ENCODE results near the gene SELENBP1. TPM values are rescaled to one million over a fixed set of nuclear protein-coding genes. Genes with fewer than 3 reads are reported as not detected.

SELENBP1 gene
- 11.2 and 14.6 TPM in 2 replicates for total RNA-seq

DNA sequence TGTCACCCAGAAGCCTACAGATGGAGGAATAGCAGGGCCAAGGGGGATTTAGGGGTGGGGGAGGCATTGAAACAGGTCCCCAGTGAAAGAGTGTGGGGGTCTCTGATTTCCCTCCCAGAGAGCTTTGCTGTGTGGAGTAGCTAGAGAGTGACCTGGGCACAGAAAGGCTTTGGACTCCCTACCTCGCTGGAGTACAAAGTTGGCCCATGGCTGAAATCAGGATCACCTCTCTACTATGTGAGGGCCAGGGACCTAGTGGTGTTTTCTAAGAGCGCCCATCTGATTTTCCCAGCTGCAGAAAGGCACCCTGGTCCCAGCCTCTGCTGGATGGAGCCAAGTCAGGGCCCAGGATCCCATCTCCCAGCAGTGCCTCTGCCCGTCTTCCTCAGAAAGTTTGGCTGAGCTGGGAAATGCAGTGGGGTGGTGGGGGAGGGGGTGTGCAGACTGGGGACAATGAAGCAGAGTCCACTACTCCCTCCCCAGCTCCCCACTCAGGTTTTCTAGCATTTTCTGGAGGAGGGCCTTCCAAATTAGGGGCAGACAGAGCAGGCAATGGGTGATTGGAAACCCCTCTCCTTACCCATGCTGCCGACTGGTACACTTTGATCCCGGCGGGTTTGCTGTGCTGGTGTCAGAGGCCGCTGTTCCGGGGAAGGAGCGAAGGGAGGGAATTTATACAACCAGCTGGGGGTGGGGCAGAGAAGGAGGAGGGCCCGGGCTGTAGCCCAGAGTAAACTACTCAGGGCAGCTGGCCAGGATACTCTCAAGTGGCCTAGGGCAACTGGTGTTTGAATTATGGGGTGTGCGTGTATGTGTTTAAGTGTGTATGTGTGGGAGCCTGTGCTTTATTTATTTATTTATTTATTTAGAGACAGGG, at the start of gene SELENBP1:
SELENBP1 (minus strand) TSS at position 648 of the 877 bp plus-strand sequence; CDS start at position 584, 64 bp downstream.

DNA sequence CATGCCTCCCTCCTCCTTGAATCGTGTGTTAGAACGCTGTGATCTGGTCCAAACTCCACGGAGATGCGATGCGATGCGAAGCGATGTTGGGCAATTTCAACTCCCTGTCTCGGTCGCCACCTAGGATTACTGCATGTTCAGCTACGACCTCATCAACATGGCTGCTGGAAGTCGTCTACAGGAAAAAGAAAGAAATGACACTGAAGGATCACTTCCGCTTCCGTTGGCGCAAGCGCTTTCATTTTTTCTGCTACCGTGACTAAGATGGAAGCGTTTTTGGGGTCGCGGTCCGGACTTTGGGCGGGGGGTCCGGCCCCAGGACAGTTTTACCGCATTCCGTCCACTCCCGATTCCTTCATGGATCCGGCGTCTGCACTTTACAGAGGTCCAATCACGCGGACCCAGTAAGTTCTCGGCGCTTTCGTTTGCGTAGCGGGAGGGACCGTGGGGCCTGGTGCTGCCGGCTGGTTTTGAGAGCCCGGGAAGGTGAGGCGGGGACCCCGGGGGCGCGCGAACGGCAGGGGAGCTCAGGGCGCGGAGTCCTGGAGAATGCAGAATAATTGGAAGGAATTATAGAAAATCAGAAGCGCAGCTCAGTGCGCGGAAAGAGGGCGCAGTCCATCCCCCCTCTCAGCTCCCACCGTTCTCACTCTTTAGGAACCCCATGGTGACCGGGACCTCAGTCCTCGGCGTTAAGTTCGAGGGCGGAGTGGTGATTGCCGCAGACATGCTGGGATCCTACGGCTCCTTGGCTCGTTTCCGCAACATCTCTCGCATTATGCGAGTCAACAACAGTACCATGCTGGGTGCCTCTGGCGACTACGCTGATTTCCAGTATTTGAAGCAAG, 27.0 kb upstream of the SELENBP1 start, which contains the start of gene PSMB4:
PSMB4 (plus strand) TSS at position 250 of the 848 bp plus-strand sequence; CDS start at position 265, 15 bp downstream.

DNA sequence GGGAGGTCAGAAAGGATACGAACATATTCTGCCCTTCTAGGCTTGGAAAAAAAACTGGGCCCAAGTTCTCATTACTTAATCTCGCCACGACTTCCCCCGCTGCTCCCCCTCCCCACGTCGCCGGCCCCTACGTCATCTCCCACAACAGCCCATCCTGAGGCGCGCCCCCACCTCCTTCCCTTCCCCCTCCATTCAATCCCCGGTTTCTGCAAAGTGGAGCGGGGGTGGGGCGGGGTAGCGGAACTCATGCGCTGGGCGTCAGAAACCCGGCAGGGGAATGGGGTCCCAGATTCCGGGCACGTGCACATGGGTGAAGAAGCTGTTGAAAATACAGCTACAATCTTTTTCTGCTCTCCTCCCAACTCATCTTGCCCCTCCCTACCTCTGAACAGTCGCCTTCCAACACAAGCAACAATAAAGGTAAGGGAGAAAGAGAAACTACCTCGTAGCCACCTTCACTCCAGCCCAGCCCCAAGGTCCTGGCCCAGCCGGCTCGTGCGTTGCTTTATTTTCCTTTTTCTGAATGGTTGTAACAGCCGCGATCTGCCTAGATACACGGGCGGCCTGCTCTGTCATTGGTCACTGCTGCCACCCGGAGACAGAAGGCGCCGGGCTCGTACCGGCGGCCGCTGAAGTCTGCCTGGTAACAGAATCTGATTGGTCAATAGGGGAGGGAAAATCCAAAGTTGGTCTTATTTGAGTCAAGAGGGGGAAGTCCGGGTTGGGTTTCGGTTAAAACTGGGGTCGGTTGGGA, 25.6 kb downstream of the SELENBP1 start, which contains the start of gene RFX5:
RFX5 (minus strand) TSS at position 484 of the 754 bp plus-strand sequence. CDS start 932 bp downstream, outside the sequence.

DNA sequence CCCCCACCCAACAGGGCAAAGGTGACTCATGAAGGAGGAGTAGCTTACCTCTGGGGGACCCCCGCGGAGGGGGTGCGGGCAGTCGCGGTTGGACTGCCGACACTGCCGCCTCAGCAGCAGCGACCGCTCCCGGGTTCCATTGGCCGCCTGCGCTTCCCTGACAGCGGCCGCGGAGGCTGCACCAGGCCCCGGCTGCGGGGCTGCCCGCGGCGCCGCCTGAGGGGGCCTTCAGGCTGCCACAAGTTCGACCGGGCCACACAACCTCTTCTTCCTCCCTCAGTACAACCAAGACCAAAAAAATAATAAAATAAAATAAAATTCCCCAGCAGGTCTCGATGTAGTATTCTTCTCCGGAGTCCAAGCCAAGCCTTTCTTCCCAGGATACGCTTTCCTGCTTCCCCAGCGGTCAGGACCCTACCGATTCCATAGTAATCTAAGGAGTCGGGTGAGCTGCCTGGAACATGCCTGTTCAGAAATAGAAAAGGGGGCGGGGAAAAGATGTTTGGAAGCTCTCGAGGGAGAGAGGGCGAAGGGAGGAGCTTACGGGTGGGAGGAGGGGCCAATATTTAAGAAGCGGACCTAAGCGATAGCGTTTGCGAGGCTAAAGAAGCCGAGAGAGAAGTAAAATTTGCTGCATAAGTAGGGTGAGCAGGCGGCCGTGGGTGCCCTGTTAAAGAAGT, 45.1 kb downstream of the SELENBP1 start, which contains the start of gene PI4KB:
PI4KB (minus strand) TSS at position 194 of the 680 bp plus-strand sequence. CDS start 10,935 bp downstream, outside the sequence.

Other genes starting within 250 kb of the SELENBP1 start
- 0.89 and 1.7 TPM in 2 replicates for gene SEMA6C, start 226.1 kb downstream of the SELENBP1 start, total RNA-seq
- gene TNFAIP8L2, start 216.1 kb downstream of the SELENBP1 start, total RNA-seq = not detected in 2 replicates
- 4.8 and 8.0 TPM in 2 replicates for gene LYSMD1, start 206.8 kb downstream of the SELENBP1 start, total RNA-seq
- gene SCNM1, start 206.6 kb downstream of the SELENBP1 start, total RNA-seq = 16.2 and 20.5 TPM in 2 replicates
- gene TMOD4, start 196.7 kb downstream of the SELENBP1 start, total RNA-seq = not detected in 2 replicates
- 33.9 and 34.0 TPM in 2 replicates for gene VPS72, start 182.5 kb downstream of the SELENBP1 start, total RNA-seq
- gene PIP5K1A, start 174.2 kb downstream of the SELENBP1 start, total RNA-seq = 55.5 and 84.4 TPM in 2 replicates
- 201 and 226 TPM in 2 replicates for gene PSMD4, start 118.0 kb downstream of the SELENBP1 start, total RNA-seq
- gene ZNF687, start 90.4 kb downstream of the SELENBP1 start, total RNA-seq = 9.2 and 13.1 TPM in 2 replicates
- gene PI4KB, start 45.3 kb downstream of the SELENBP1 start, total RNA-seq = 54.3 and 63.2 TPM in 2 replicates
- 47.5 and 53.5 TPM in 2 replicates for gene RFX5, start 25.5 kb downstream of the SELENBP1 start, total RNA-seq
- 217 and 332 TPM in 2 replicates for gene PSMB4, start 26.9 kb upstream of the SELENBP1 start, total RNA-seq
- gene POGZ, start 86.8 kb upstream of the SELENBP1 start, total RNA-seq = 21.1 and 35.8 TPM in 2 replicates
- gene CGN, start 138.7 kb upstream of the SELENBP1 start, total RNA-seq = 0.09 TPM in 1 of 2 replicates, not detected in the other
- 11.6 and 16.8 TPM in 2 replicates for gene TUFT1, start 167.6 kb upstream of the SELENBP1 start, total RNA-seq
- 43.1 and 50.6 TPM in 2 replicates for gene SNX27, start 239.3 kb upstream of the SELENBP1 start, total RNA-seq

All from smooth muscle cell of the umbilical artery (primary cell).